HEK293T (cell line): ENCODE measurements around the gene SLC5A2.

Experiments
- FOXK2 ChIP-seq: fragments of 450-650 bp; IDR thresholded peaks from 2 replicates; pipeline ENCODE4 v1.6.1; 2016; ENCODE audit warnings: mild to moderate bottlenecking
- HDGF ChIP-seq: fragments of 450-650 bp; IDR thresholded peaks from 2 replicates; pipeline ENCODE4 v1.6.1; 2017; ENCODE audit warnings: antibody characterized with exemption, borderline replicate concordance
- SP1 ChIP-seq: fragments of 450-650 bp; IDR thresholded peaks from 2 replicates; pipeline ENCODE4 v1.6.1; 2017
- TARDBP ChIP-seq: fragments of 450-650 bp; IDR thresholded peaks from 2 replicates; pipeline ENCODE4 v1.6.1; 2016

DNA sequence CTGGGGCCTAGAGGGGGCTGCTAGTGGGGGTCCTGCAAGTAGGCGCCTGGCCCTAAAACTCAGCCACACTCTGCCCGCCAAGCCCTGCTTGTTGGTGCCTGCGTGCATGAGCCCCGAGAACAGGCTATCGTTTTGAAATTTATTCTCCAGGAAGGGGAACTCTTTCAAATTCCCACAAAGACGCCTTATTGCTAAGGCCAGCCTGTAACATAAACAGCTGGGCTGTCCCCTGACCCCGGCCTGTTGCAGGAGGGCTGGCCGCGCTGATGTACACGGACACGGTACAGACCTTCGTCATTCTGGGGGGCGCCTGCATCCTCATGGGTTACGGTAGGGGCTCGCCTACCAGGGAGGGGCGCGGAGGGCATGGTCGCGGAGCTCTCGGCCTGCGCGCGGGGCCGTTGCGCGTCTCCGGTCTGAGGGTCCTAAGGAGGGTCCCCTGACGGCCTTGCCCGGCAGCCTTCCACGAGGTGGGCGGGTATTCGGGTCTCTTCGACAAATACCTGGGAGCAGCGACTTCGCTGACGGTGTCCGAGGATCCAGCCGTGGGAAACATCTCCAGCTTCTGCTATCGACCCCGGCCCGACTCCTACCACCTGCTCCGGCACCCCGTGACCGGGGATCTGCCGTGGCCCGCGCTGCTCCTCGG is 4.3 kb downstream of the SLC5A2 start:
- TF ChIP-seq SP1 (no peak), HDGF (no peak), TARDBP (no peak), FOXK2 (no peak)
